ENCODE results near the gene RRAD. TPM values are rescaled to one million over a fixed set of nuclear protein-coding genes. Genes with fewer than 3 reads are reported as not detected.

Gene RRAD
- total RNA-seq, 1 donor from 2014 or later = 32.9 TPM

GRCh38 chr16:66888647-66889615 is 36.4 kb downstream of the RRAD start:
- Histone ChIP-seq H3K27me3 (ENCODE audit: control insufficient read depth, insufficient read depth, low read length) (no peaks in the 10 kb centered on the region), H3K36me3 (ENCODE audit: control insufficient read depth, insufficient read depth, low read length) (peaks cover 1% of the 10 kb centered on the region), H3K4me3 (ENCODE audit: low read depth, low read length) (no peak overlapping the region)
- DNase-seq (ENCODE audit: low read depth) = no peak
- no peak for TF ChIP-seq CTCF (IDR thresholded peaks at IDR 0.05; ENCODE audit: insufficient read depth, low read length, poor library complexity, severe bottlenecking)

- H3K36me3 ChIP-seq (ENCODE audit: control insufficient read depth, insufficient read depth, low read length) = peaks cover 1% of the 10 kb centered on the region
- H3K4me3 ChIP-seq (ENCODE audit: low read depth, low read length) = no peak overlapping the region
- no peak for DNase-seq (ENCODE audit: low read depth)
- no peak for TF ChIP-seq CTCF (IDR thresholded peaks at IDR 0.05; ENCODE audit: insufficient read depth, low read length, poor library complexity, severe bottlenecking)
- H3K27me3 ChIP-seq (ENCODE audit: control insufficient read depth, insufficient read depth, low read length) = no peaks in the 10 kb centered on the region
Observed at GRCh38 chr16:66886914-66887313, 38.4 kb downstream of the RRAD start.

- peaks cover 1% of the 10 kb centered on the region for H3K36me3 ChIP-seq (ENCODE audit: control insufficient read depth, insufficient read depth, low read length)
- TF ChIP-seq CTCF (IDR thresholded peaks at IDR 0.05; ENCODE audit: insufficient read depth, low read length, poor library complexity, severe bottlenecking) = no peak
- no peaks in the 10 kb centered on the region for H3K27me3 ChIP-seq (ENCODE audit: control insufficient read depth, insufficient read depth, low read length)
- no peak for DNase-seq (ENCODE audit: low read depth)
- no peak overlapping the region for H3K4me3 ChIP-seq (ENCODE audit: low read depth, low read length)
Observed at GRCh38 chr16:66886321-66886720, 39.0 kb downstream of the RRAD start.

- Histone ChIP-seq H3K36me3 (ENCODE audit: control insufficient read depth, insufficient read depth, low read length) (peaks cover 1% of the 10 kb centered on the region), H3K27me3 (ENCODE audit: control insufficient read depth, insufficient read depth, low read length) (no peaks in the 10 kb centered on the region), H3K4me3 (ENCODE audit: low read depth, low read length) (no peak overlapping the region)
- no peak for DNase-seq (ENCODE audit: low read depth)
- no peak for TF ChIP-seq CTCF (IDR thresholded peaks at IDR 0.05; ENCODE audit: insufficient read depth, low read length, poor library complexity, severe bottlenecking)
Observed at GRCh38 chr16:66885491-66885890, 39.8 kb downstream of the RRAD start.

GRCh38 chr16:66882702-66883101 is 42.6 kb downstream of the RRAD start:
- Histone ChIP-seq H3K4me3 (ENCODE audit: low read depth, low read length) (no peak overlapping the region), H3K36me3 (ENCODE audit: control insufficient read depth, insufficient read depth, low read length) (peaks cover 1% of the 10 kb centered on the region), H3K27me3 (ENCODE audit: control insufficient read depth, insufficient read depth, low read length) (no peaks in the 10 kb centered on the region)
- TF ChIP-seq CTCF (IDR thresholded peaks at IDR 0.05; ENCODE audit: insufficient read depth, low read length, poor library complexity, severe bottlenecking) = no peak
- no peak for DNase-seq (ENCODE audit: low read depth)

Data from kidney epithelial cell (primary cell).